Activated CD8-positive, alpha-beta memory T cell treated with anti-CD3 and anti-CD28 coated beads, Interleukin-2, amount 50 U/mL, for 48 hours (primary cell): Measurements from ENCODE around the gene KCNK6.

Experiments used
- DNase-seq: peaks from one replicate; pipeline ENCODE4 v3.0.0-alpha.2; 2020

The KCNK6 gene

GRCh38 chr19:38319421-38320258 lies at the start of gene KCNK6:
KCNK6 (plus strand) TSS chr19:38319845; CDS start chr19:38319951, 106 bp downstream.
- peak; percentile 75 for DNase-seq

GRCh38 chr19:38270587-38271167 lies 49.0 kb upstream of the KCNK6 start:
- no peak for DNase-seq

GRCh38 chr19:38273499-38273898 lies 46.1 kb upstream of the KCNK6 start:
- DNase-seq, result no peak

GRCh38 chr19:38274739-38275138 lies 44.9 kb upstream of the KCNK6 start:
- no peak for DNase-seq

- DNase-seq, result no peak
Measured at GRCh38 chr19:38276942-38277517, 42.6 kb upstream of the KCNK6 start.

- no peak for DNase-seq
Measured at GRCh38 chr19:38277549-38277948, 42.1 kb upstream of the KCNK6 start.

- no peak for DNase-seq
Measured at GRCh38 chr19:38277969-38278680, 41.5 kb upstream of the KCNK6 start.

GRCh38 chr19:38278751-38279150 lies 40.9 kb upstream of the KCNK6 start:
- DNase-seq, result no peak

GRCh38 chr19:38280030-38280921 lies 39.4 kb upstream of the KCNK6 start:
- no peak for DNase-seq

- DNase-seq, result no peak
Measured at GRCh38 chr19:38281811-38282566, 37.7 kb upstream of the KCNK6 start.

- no peak for DNase-seq
Measured at GRCh38 chr19:38283271-38283670, 36.4 kb upstream of the KCNK6 start.

- no peak for DNase-seq
Measured at GRCh38 chr19:38284422-38284821, 35.2 kb upstream of the KCNK6 start.

GRCh38 chr19:38285567-38285966 lies 34.1 kb upstream of the KCNK6 start:
- DNase-seq, result no peak

- no peak for DNase-seq
Measured at GRCh38 chr19:38287604-38288003, 32.0 kb upstream of the KCNK6 start.

GRCh38 chr19:38288123-38288855 lies 31.4 kb upstream of the KCNK6 start:
- DNase-seq, result no peak

- no peak for DNase-seq
Measured at GRCh38 chr19:38289955-38290354, 29.7 kb upstream of the KCNK6 start.

GRCh38 chr19:38290631-38291147 lies 29.0 kb upstream of the KCNK6 start:
- DNase-seq, result no peak

- no peak for DNase-seq
Measured at GRCh38 chr19:38291855-38292254, 27.8 kb upstream of the KCNK6 start.

- DNase-seq, result no peak
Measured at GRCh38 chr19:38293281-38293680, 26.4 kb upstream of the KCNK6 start.

- DNase-seq, result no peak
Measured at GRCh38 chr19:38294090-38294489, 25.6 kb upstream of the KCNK6 start.
